ENCODE measurements around the gene LAIR1.

Gene LAIR1

DNA sequence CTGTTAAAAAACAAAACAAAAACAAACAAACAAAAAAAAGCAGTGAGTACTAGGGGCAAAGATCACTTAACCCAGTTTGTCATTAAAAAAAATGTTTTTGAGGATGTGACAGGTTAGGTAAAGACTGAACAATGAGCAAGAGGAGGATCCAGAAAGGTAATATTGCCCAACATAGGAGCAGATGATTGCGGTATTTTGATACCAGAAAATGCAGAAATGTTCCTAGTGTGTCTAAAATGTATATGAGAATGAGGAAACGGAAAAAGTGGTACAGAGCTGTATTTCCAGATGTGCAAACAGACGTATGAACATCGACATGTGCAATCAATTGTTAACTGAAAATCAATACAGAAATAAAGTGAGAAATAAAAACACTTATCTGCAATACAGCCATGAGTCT, 20.9 kb downstream of the LAIR1 start:
- no peak for DNase-seq (ENCODE audit: low read depth in 1 of 2, low spot score in 1 of 2)
- in situ Hi-C loops (cut with HindIII; ENCODE audit: low pct_unique_long_range_greater_than_20kb, low sequenced_read_pairs), result no loop called here
- TF ChIP-seq JUND (IDR thresholded peaks at IDR 0.05; ENCODE audit: low read depth), result no peak

DNA sequence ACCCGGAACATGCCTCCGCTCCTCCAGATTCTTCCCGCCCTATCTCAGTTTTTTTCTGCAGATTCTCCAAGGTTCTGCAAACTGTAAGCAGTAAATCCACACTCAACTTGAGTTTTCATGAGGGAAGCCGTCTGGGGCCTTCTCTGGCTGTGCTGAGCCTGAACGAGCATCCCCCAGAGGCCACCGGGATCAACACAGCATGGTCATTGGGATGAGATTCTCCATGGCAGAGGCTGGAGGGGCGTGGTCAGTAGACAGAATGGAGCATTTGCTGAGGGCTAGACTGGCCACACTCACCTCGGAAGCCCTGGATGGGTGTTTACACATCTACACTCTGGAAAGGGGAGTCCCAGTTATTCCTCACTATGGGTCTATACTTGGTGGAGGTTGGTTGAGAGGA, 23.4 kb downstream of the LAIR1 start:
- TF ChIP-seq JUND (IDR thresholded peaks at IDR 0.05; ENCODE audit: low read depth), result no peak
- no peak for DNase-seq (ENCODE audit: low read depth in 1 of 2, low spot score in 1 of 2)
- in situ Hi-C loops (cut with HindIII; ENCODE audit: low pct_unique_long_range_greater_than_20kb, low sequenced_read_pairs), result no loop called here

DNA sequence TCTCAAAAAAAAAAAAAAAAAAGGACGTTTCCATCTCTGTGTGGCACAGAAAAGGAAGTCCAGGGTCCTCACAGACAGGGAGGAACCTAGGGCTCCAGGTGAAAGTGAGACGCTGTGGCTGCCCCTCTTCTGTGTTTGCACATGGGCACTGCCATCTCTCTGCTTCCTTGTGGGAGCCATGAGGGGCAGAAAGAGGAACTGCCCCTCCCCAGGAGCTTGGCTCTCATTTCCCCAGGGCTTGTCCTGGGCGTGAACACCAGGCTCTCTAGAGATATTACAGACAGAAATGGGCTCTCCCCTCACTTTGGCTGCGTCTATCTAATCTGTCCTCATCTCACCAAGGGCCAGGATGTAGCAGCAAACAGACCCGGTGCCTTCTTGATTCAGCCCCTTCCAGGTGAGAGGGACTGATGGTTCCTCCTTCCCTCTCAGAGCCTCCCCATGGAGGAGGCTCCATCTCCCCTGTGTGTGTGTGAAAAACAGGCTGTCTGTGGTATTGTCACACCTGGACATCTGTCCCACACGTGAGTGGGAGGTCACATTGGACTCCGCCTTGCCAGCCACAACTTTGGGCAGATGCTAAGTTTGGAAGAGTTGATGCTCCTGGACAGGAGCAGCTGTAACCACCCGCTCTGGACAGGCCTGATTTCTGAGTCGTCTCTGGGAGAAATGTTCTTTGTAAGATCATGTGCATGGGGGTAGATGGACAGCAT, 24.9 kb downstream of the LAIR1 start:
- in situ Hi-C loops (cut with HindIII; ENCODE audit: low pct_unique_long_range_greater_than_20kb, low sequenced_read_pairs), result no loop called here
- no peak for DNase-seq (ENCODE audit: low read depth in 1 of 2, low spot score in 1 of 2)
- no peak for TF ChIP-seq JUND (IDR thresholded peaks at IDR 0.05; ENCODE audit: low read depth)

DNA sequence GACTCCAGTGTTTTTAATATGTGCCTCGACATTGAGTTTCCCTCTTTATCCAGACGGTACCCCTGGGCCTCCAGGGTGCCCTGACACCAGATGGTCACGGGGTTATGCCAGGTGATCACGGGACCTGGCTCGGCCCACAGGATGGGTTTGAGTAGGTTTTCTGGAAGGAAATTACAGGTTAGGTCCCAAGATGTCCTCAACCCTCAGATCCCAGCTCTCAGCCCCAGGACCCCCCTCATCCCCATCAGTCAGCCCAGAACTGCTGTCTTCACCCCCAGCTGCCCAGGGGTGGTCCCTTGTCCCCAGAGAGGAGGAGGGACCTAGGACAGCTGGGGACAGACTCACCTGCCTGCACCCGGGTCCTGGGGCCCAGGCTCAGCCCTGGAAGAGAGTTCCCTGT, 26.2 kb downstream of the LAIR1 start:
- TF ChIP-seq JUND (IDR thresholded peaks at IDR 0.05; ENCODE audit: low read depth), result no peak
- no peak for DNase-seq (ENCODE audit: low read depth in 1 of 2, low spot score in 1 of 2)
- in situ Hi-C loops (cut with HindIII; ENCODE audit: low pct_unique_long_range_greater_than_20kb, low sequenced_read_pairs), result no loop called here

DNA sequence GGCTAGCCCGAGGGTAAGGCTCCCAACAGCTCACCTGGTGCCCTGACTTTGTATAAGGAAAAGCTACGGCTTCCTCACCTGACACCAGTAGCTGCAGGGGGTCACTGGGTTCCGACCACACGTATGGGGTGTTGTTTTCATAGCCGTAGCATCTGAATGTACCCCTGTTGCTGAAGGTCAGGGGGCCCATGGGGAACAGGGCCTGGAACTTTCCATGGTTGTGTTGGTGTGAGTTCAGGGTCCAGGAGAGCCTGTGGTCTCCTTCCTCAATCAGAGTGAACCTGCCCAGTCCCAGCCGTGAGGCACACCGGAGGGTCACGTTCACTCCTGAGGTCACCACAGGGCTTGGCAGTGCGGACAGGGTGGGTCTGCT, 26.9 kb downstream of the LAIR1 start:
- DNase-seq (ENCODE audit: low read depth in 1 of 2, low spot score in 1 of 2), result no peak
- no peak for TF ChIP-seq JUND (IDR thresholded peaks at IDR 0.05; ENCODE audit: low read depth)
- in situ Hi-C loops (cut with HindIII; ENCODE audit: low pct_unique_long_range_greater_than_20kb, low sequenced_read_pairs), result no loop called here

DNA sequence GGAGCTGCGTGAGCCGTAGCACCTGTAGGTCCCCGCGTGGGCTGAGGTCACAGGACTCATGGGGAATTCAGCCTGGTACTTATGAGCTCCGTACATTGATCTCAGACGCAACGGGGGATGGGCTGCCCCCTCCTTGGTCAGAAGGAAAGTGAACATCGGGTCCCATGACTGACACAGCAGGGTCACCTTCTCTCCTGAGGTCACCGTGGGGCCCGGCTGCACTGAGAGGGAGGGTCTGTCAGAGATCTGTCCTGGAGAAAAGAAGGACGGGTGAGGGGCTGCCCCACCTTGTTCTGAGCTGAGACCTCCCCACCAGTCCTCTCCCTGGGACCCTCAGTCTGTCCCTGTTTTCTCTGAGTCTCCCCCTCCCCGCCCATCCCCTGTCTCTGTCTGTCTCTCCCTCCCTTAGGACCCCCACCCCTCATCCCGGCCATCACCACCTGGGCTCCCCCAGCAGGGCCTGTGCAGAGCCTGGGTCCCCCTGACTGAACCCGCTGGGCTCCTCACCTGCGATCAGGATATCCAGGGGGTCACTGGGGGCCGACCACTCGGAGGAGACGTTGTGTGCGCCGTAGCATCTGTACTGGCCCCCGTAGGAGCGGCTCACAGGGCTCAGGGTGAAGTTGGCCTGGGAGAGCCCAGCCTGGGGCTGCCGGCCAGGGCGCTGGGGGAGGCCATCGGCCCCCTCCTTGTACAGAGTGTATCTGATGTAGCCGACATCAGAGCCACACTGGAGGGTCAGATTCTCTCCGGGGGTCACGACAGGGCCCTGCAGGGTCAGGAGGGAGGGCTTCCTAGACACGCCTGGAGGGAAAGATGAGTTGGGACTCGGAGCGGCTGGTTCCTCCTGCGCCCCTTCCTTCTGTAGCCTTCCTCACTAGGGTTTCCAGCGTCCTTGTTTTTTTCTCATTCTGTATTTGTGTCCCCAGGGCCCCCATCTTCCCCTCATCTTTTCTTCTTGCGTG, 27.6 kb downstream of the LAIR1 start:
- in situ Hi-C loops (cut with HindIII; ENCODE audit: low pct_unique_long_range_greater_than_20kb, low sequenced_read_pairs), result no loop called here
- no peak for DNase-seq (ENCODE audit: low read depth in 1 of 2, low spot score in 1 of 2)
- no peak for TF ChIP-seq JUND (IDR thresholded peaks at IDR 0.05; ENCODE audit: low read depth)

DNA sequence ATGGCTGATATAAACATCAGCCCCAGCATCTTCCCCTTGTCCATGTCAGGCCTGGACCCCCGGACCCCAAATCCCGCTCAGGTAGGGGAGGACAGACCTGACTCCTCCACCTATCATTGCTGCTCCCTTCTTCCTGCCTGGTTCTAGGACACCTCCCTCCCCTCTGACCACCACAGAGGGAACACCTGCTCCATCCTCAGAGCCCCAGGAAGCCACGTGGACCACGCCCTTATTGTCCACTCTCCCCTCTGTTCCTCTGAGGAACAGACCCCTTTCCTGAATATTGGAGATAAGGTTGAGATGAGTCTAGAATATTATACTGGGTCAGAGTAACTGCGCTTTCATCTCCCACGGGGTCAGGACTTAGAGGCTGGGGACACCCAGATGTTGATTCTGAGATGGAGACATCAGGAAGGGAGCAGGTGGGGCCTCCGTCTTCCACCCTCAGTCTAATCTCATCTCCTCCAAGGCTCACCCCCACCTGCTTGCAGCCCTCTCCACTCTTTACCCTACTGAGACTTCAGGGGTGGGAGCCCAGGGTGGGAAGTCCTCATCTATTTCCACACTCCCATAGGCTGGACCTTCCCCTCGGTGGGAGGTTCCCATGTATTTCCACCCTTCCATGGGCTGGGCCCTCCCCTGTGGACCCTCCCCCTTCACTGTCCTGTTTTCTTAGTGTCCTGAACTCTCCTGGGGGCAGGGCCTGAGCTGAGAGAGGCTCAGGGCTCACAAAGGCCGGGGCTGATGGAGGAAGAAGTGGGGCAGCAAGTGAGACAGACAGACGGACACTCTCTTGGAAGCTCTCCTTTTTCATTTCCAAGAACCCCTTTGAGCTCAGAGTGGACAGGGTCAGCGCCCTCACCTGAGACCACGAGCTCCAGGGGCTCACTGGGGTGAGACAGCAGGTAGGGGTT, 28.5 kb downstream of the LAIR1 start:
- TF ChIP-seq JUND (IDR thresholded peaks at IDR 0.05; ENCODE audit: low read depth), result no peak
- in situ Hi-C loops (cut with HindIII; ENCODE audit: low pct_unique_long_range_greater_than_20kb, low sequenced_read_pairs), result no loop called here
- DNase-seq (ENCODE audit: low read depth in 1 of 2, low spot score in 1 of 2), result no peak

DNA sequence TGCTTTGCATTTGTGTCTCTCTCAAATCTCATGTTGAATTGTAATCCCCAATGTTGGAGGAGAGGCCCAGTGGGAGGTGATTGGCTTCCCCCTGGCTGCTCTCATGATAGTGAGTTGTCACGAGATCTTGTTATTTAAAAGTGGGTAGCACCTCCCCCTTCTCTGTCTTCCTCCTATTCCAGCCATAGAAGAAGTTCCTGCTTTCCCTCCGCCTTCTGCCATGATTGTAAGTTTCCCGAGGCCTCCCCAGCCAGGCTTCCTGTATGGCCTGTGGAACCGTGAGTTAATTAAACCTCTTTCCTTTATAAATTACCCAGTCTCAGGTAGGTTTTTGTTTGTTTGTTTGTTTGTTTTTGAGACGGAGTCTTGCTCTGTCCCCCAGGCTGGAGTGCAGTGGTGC, 29.6 kb downstream of the LAIR1 start:
- in situ Hi-C loops (cut with HindIII; ENCODE audit: low pct_unique_long_range_greater_than_20kb, low sequenced_read_pairs), result no loop called here
- no peak for DNase-seq (ENCODE audit: low read depth in 1 of 2, low spot score in 1 of 2)
- TF ChIP-seq JUND (IDR thresholded peaks at IDR 0.05; ENCODE audit: low read depth), result no peak

DNA sequence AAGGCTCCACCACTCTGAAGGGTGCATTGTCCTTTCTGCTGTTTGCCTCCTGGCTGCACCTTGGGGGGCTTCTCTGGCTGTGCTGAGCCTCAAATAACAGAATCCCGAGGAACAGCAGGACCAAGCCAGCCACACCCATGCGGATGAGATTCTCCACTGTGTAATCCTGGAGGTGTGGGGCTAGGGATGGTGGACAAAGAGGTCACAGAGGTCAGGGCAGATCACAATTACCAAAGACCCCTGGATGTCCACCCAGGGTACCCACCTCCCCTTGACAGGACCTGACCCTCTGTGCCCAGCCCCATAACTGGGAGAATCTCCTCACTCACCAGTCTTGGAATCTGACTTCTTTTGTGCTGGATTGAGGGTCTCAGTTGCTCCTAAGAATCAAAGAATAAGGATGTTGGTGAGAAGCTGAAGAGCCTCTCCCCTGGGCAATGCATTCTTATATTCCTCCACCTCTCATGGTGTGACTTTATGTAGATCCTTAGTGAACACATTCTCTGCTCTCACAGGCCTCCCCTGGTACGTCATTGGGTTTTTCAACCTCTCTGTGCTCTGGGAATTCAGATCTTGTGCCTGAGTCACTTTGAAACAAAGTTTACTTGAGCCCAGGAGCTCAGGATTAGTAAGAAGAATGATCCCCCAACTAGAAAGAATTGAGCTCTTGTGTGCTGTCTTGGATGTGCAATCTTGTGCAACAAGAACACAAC, 31.0 kb downstream of the LAIR1 start:
- no peak for TF ChIP-seq JUND (IDR thresholded peaks at IDR 0.05; ENCODE audit: low read depth)
- no peak for DNase-seq (ENCODE audit: low read depth in 1 of 2, low spot score in 1 of 2)
- in situ Hi-C loops (cut with HindIII; ENCODE audit: low pct_unique_long_range_greater_than_20kb, low sequenced_read_pairs), result no loop called here

DNA sequence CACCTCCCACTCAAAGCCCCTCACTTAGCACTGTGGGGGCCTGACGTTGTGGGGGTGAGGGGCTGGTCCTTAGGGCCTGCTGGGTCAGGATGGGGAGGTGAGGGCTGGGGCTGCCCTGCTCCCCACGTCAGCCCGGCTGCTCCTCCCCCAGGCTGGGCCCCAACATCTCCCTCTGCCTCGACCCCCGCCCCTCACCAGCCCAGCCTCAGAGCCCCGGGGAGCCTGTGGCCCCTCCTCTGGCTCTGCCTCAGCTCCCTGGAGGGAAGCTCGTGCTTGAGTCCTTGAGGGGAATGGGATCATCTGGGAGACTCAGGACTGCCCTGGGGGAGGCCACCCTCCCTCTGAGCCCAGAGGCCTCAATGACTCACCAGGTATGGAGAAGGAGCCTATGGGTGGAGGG, 32.6 kb downstream of the LAIR1 start:
- in situ Hi-C loops (cut with HindIII; ENCODE audit: low pct_unique_long_range_greater_than_20kb, low sequenced_read_pairs), result no loop called here
- no peak for DNase-seq (ENCODE audit: low read depth in 1 of 2, low spot score in 1 of 2)
- no peak for TF ChIP-seq JUND (IDR thresholded peaks at IDR 0.05; ENCODE audit: low read depth)

DNA sequence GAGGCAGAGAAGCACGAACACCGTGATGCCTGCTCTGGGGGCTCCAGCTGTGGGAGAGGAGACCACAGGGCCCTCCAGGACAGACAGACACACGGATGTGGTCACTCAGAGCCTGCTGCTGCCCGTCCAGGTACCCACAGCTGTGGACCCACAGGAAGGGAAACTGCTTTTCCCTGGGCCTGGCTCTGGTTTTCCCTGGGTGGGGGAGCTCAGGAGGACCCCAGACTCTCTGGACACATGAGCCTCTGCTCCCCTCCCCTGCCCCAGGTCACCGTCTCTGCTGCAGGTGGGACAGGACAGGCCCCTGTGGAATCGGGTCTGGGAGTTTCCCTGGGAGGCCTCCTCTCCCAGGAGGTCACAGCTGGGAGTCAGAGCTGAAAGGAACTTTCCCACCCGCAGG, 33.1 kb downstream of the LAIR1 start:
- in situ Hi-C loops (cut with HindIII; ENCODE audit: low pct_unique_long_range_greater_than_20kb, low sequenced_read_pairs), result no loop called here
- no peak for TF ChIP-seq JUND (IDR thresholded peaks at IDR 0.05; ENCODE audit: low read depth)
- DNase-seq (ENCODE audit: low read depth in 1 of 2, low spot score in 1 of 2), result no peak

All from T47D (cell line).